T-helper 1 cell treated with Interleukin-12 subunit alpha and Interleukin-12 subunit beta and Interleukin-4 antibody, amounts not matched to agents 30 μg/mL and 1 μg/mL, for 36 hours (primary cell): ENCODE results near the gene KRT81.
"Not testable (repeated sequence)": the region's sequence is repeated elsewhere in the genome, so short reads cannot be mapped to it uniquely, and the experiment has no call there.

Experiments
- H3K27ac Mint-ChIP-seq: one replicate; pipeline ENCODE4 v1.8.0; 2021; ENCODE audit warnings: mild to moderate bottlenecking, mixed read lengths
- H3K27me3 Mint-ChIP-seq: one replicate; pipeline ENCODE4 v1.8.0; 2021; ENCODE audit warnings: low read depth, mixed read lengths
- H3K36me3 Mint-ChIP-seq: one replicate; pipeline ENCODE4 v1.8.0; 2021; ENCODE audit warnings: low read depth, mixed read lengths
- H3K4me1 Mint-ChIP-seq: one replicate; pipeline ENCODE4 v1.8.0; 2021; ENCODE audit warnings: low read depth, mixed read lengths
- H3K4me3 Mint-ChIP-seq: one replicate; pipeline ENCODE4 v1.8.0; 2021; ENCODE audit warnings: mild to moderate bottlenecking, moderate library complexity, mixed read lengths
- H3K9me3 Mint-ChIP-seq: one replicate; pipeline ENCODE4 v1.8.0; 2021; ENCODE audit warnings: mixed read lengths

KRT81 gene

GRCh38 chr12:52323416-52324152 is 32.2 kb upstream of the KRT81 start:
- no peaks in the 10 kb centered on the region for H3K36me3 Mint-ChIP-seq
- no peak overlapping the region for H3K27ac Mint-ChIP-seq
- H3K27me3 Mint-ChIP-seq: peaks cover 21% of the 10 kb centered on the region
- H3K9me3 Mint-ChIP-seq: no peaks in the 10 kb centered on the region
- H3K4me3 Mint-ChIP-seq: no peak overlapping the region
- peaks cover 6% of the 10 kb centered on the region for H3K4me1 Mint-ChIP-seq

DNA sequence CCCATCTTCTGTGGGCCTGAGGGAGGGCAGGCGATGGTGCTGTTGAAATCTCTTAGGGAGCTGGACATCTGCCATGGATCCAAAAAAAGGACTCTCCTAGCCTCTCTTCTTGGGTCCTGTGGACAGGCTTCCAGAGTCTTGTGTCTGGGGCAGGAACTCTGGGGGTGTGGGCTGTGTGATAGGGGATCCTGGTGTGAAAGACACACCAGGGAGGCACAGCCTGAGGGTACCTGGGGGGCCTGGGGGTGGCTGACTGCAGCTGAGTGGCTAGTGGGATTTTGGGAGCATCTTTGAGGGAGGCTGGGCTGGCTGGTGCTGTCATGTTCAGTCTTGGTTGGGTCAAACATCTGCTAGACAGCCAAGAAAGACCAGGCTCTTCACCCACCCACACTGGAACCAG is 31.7 kb upstream of the KRT81 start:
- Mint-ChIP-seq H3K4me1 (peaks cover 6% of the 10 kb centered on the region), H3K27me3 (peaks cover 21% of the 10 kb centered on the region), H3K9me3 (no peaks in the 10 kb centered on the region), H3K4me3 (no peak overlapping the region), H3K27ac (no peak overlapping the region), H3K36me3 (no peaks in the 10 kb centered on the region)

GRCh38 chr12:52322069-52322468 is 30.7 kb upstream of the KRT81 start:
- no peaks in the 10 kb centered on the region for H3K4me1 Mint-ChIP-seq
- H3K9me3 Mint-ChIP-seq: no peaks in the 10 kb centered on the region
- H3K36me3 Mint-ChIP-seq: no peaks in the 10 kb centered on the region
- H3K4me3 Mint-ChIP-seq: no peak overlapping the region
- peaks cover 21% of the 10 kb centered on the region for H3K27me3 Mint-ChIP-seq
- no peak overlapping the region for H3K27ac Mint-ChIP-seq

DNA sequence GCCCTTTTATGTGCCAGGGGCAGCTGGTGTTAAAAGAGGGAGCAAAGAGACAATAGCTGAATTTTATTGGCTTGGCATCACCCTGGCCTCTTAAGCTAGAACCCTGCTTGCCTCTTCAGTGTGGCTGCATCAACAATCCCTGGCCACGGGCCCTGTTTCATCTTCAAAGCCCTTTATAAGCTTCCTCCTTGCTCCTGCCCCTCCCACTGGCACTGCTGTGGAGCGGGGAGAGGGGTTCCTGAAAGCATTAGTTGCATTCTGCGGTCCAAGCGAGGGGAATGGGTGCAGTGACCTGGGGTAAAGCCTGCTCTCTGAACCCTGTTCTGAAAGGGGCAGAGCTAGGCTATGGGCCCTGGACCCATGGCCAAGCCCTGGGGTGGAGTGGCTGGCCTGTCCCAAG is 30.1 kb upstream of the KRT81 start:
- Mint-ChIP-seq H3K4me1 (no peaks in the 10 kb centered on the region), H3K4me3 (no peak overlapping the region), H3K27ac (no peak overlapping the region), H3K9me3 (no peaks in the 10 kb centered on the region), H3K36me3 (no peaks in the 10 kb centered on the region), H3K27me3 (peaks cover 25% of the 10 kb centered on the region)

DNA sequence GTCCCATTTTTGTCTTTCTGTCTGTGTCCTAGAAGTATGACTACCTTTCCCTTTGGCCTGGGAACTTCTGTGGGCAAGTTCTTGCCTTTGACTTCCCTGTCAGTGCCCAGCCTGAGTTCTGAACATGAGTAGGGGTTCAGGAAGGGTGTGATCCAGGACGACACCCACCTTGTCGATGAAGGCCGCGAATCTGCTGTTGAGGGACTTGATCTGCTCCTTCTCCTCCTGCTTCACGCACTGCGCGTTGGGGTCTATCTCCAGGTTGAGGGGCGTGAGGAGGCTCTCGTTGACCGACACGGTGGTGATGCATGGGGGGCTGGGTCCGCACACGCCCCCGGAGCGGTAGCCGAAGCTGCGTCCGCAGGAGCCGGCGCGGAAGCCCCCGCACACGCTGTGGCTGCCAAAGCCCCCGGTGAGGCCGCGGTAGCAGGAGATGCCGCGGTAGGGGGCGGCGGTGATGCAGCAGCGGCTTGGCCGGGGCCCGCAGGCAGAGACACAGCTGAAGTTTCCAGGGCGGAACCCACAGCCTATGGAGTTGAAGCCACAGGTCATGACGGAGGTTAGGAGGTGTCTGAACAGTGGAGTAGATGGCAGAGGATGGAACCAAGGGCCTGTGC is 29.6 kb upstream of the KRT81 start, which contains the start of gene KRT83:
KRT83 (minus strand) TSS at position 615 of the 617 bp plus-strand sequence; CDS start at position 552, 63 bp downstream.
- H3K4me3 Mint-ChIP-seq: no peak within 1 kb of the TSS
- no peaks in the 10 kb centered on the region for H3K9me3 Mint-ChIP-seq
- H3K4me1 Mint-ChIP-seq: no peaks in the 10 kb centered on the region
- no peaks in the 10 kb centered on the region for H3K36me3 Mint-ChIP-seq
- H3K27me3 Mint-ChIP-seq: peaks cover 25% of the 10 kb centered on the region
- H3K27ac Mint-ChIP-seq: no peak within 1 kb of the TSS

DNA sequence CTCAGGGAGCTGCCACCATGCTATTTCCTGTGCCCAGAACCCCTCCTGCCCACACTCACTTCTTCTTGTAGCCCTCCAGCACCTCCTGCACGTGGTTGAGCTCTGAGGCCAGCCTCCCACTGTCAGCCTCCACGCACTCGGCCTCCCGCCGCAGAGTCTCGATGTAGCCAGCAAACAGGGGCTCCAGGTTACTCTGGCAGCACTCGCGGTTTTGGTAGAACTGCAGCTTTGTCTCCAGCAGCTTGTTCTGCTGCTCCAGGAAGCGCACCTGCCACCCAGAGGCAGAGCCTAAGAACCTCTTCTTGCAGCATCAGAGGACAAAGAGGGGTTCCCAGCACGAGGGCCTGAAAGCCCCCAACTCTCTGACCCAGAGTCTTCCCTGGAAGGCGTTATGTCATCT is 27.8 kb upstream of the KRT81 start:
- peaks cover 14% of the 10 kb centered on the region for H3K27me3 Mint-ChIP-seq

DNA sequence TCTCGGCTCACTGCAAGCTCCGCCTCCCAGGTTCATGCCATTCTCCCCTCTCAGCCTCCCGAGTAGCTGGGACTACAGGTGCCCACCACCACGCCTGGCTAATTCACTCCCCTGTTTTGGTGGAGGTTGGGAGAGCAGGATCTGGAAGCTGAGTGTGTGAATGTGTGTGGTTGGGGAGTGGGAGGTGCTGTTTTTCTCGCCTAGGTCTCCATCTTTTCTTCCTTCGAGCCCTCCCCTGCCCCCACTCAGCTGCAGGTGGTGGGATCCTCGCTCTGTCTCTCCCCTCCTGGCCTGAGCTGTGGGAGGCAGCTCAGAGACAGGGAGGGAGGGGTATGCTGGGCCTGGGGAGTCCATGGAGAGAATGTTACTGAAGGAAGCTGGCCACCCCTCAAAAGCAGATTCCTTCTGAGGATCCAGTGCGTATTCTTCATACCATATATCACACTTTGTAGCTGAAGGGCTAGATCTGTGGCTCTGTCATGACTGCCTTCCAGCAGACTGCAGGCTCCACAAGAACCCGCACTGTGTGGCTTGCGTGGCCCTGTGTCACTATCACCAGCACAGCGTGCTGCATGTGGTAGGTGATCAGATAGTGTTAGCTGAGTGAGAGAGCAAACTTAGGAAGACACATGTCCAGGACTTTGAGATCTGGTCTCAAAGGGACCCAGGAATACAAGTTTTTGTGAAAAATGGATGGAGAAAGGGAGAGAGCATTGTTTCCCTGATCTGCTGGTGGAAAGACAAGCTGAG is 27.1 kb upstream of the KRT81 start:
- no peaks in the 10 kb centered on the region for H3K9me3 Mint-ChIP-seq
- no peaks in the 10 kb centered on the region for H3K36me3 Mint-ChIP-seq
- H3K27me3 Mint-ChIP-seq: peaks cover 12% of the 10 kb centered on the region
- H3K4me3 Mint-ChIP-seq: no peak overlapping the region
- no peaks in the 10 kb centered on the region for H3K4me1 Mint-ChIP-seq
- H3K27ac Mint-ChIP-seq: no peak overlapping the region

More for the DNA sequence above, 27.8 kb upstream of the KRT81 start:
- Mint-ChIP-seq H3K4me3 (no peak overlapping the region), H3K27ac (no peak overlapping the region), H3K4me1 (no peaks in the 10 kb centered on the region), H3K9me3 (no peaks in the 10 kb centered on the region), H3K36me3 (no peaks in the 10 kb centered on the region)

GRCh38 chr12:52317468-52318052 is 26.2 kb upstream of the KRT81 start:
- Mint-ChIP-seq H3K27me3 (peaks cover 8% of the 10 kb centered on the region), H3K36me3 (no peaks in the 10 kb centered on the region), H3K4me1 (no peaks in the 10 kb centered on the region), H3K9me3 (no peaks in the 10 kb centered on the region), H3K27ac (no peak overlapping the region), H3K4me3 (no peak overlapping the region)

DNA sequence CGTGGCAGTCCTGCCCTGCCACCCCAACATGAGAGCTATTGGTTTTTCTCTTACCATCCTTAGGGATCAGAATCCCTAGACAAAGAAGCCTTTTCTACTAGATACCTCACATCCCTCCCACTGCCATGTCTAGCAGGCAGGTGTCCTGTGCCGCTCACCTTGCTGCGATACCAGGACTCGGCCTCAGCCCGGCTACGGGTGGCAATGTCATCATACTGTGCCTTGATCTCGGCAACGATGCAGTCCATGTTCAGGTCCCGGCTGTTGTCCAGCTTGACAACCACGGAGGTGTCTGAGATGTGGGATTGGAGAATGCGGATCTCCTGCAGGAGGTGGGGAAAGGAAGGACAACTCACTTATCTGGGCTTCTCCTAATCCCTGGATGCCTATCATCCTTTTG is 25.4 kb upstream of the KRT81 start:
- Mint-ChIP-seq H3K36me3 (no peaks in the 10 kb centered on the region), H3K4me1 (no peaks in the 10 kb centered on the region), H3K9me3 (no peaks in the 10 kb centered on the region), H3K27me3 (peaks cover 12% of the 10 kb centered on the region), H3K27ac (no peak overlapping the region), H3K4me3 (no peak overlapping the region)

DNA sequence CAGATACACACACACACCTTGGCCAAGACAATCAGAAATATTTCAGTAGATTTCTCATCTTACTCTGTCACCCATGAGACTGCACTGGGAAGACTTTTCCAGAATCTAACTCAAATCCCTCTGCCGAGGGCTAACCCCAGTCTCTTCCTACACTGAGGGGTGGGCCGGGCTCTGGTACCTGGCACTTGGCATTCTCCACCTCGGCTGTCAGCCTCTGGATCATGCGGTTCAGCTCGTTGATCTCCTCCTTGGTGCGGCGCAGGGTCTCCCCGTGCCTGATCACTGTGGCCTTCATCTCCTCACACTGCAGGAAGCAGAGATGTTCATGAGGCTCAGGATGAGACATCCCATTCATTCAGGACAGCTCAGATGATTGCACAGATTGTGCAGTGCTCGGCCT is 25.0 kb upstream of the KRT81 start:
- H3K27ac Mint-ChIP-seq: no peak overlapping the region
- H3K4me3 Mint-ChIP-seq: no peak overlapping the region
- peaks cover 16% of the 10 kb centered on the region for H3K27me3 Mint-ChIP-seq
- no peaks in the 10 kb centered on the region for H3K4me1 Mint-ChIP-seq
- no peaks in the 10 kb centered on the region for H3K36me3 Mint-ChIP-seq
- no peaks in the 10 kb centered on the region for H3K9me3 Mint-ChIP-seq

GRCh38 chr12:52315721-52316120 is 24.4 kb upstream of the KRT81 start:
- H3K4me3 Mint-ChIP-seq, H3K36me3 Mint-ChIP-seq, H3K9me3 Mint-ChIP-seq, H3K4me1 Mint-ChIP-seq, H3K27ac Mint-ChIP-seq: not testable (repeated sequence)
- H3K27me3 Mint-ChIP-seq: peaks cover 22% of the 10 kb centered on the region

DNA sequence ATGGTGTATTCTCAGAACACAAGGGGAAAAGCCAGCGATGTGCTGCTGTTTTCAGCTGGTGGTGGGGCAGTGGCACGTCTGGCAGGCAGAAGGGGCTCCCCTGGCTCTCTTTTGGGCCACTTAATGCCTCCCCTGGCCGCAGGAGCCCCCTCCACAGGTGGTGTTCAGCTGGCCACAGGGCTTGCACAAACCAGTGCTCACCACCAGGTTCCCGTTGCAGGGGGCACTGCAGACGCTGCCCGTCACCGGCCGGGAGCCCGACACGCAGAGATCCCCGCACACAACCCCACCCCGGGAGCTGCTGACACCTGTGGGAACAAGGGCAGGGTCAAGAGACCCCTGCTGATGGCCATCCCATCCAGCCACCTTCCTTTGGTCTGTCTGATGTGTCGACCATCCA is 23.2 kb upstream of the KRT81 start:
- no peaks in the 10 kb centered on the region for H3K9me3 Mint-ChIP-seq
- H3K36me3 Mint-ChIP-seq: no peaks in the 10 kb centered on the region
- H3K27ac Mint-ChIP-seq: no peak overlapping the region
- H3K4me1 Mint-ChIP-seq: no peaks in the 10 kb centered on the region
- peaks cover 34% of the 10 kb centered on the region for H3K27me3 Mint-ChIP-seq
- no peak overlapping the region for H3K4me3 Mint-ChIP-seq

DNA sequence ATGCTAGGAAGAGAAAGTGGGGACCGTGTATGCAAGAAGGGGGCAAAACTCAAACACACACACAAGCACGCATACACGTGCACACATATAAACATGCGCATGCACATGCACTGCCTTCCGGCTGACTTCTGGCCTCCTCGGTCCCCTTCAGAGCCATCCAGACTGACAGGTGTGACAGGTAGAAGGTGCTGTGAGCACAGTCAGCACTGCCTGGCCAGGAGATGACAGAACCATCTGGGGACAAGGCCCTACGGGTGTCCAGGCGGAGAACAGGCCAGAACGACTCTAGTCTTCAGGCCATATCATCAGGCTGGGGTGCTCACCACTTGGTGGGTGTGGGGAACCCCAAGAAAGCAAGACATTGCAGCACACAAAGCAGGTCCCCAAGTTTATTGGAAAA is 22.6 kb upstream of the KRT81 start:
- H3K27ac Mint-ChIP-seq: no peak overlapping the region
- no peaks in the 10 kb centered on the region for H3K9me3 Mint-ChIP-seq
- H3K27me3 Mint-ChIP-seq: peaks cover 40% of the 10 kb centered on the region
- H3K4me3 Mint-ChIP-seq: no peak overlapping the region
- H3K36me3 Mint-ChIP-seq: peaks cover 1% of the 10 kb centered on the region
- H3K4me1 Mint-ChIP-seq: peaks cover under 1% of the 10 kb centered on the region

DNA sequence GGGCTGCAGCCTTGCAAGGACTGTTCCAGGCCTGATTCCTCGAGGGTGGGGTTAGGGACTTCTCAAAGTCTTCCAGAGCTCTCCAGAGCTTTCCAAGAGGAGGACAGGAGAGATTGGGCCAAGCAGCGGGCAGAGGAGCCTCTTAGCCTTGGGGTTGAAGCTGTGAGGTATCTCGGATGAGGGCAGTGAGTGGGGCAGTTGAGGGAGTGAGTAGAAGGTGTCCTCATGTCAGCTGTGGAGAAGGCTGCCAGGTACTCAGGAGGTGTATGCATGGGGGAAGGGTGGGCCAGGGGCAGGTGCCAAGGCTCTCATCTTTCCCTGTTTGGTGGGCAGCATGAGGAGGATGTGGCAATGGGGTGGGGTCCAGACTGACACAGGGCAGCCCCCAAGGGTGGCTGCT is 22.1 kb upstream of the KRT81 start:
- peaks cover 45% of the 10 kb centered on the region for H3K27me3 Mint-ChIP-seq
- no peak overlapping the region for H3K27ac Mint-ChIP-seq
- no peaks in the 10 kb centered on the region for H3K9me3 Mint-ChIP-seq
- H3K4me3 Mint-ChIP-seq: no peak overlapping the region
- H3K36me3 Mint-ChIP-seq: peaks cover 5% of the 10 kb centered on the region
- H3K4me1 Mint-ChIP-seq: peaks cover 4% of the 10 kb centered on the region
